HG03135 (cell line): ENCODE results near the gene B3GALNT2.

Experiments
- ATAC-seq: cut with Tn5 transposase; IDR thresholded peaks from one replicate; pipeline ENCODE4 v1.9.1; 2021; ENCODE audit warnings: mild to moderate bottlenecking, moderate library complexity; ENCODE audit not compliant: unreplicated experiment

B3GALNT2 gene

GRCh38 chr1:235455823-235456222 lies 48.4 kb downstream of the B3GALNT2 start:
- no peak for ATAC-seq

DNA sequence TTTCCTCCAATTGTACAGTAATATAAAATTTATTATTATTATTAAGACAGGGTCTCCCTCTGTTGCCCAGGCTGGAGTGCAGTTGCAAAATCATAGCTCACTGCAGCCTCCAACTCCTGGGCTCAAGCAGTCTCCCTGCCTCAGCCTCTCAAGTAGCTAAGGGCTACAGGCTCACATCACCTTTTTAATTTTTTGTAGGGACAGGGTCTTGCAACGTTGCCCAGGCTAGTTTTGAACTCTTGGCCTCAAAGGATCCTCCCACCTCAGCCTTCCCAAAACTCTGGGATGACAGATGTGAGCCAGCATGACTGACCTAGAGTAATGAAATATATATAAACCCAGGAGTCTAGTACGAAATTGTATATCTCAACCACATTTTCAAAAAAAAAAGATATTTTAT lies 49.2 kb downstream of the B3GALNT2 start:
- no peak for ATAC-seq

DNA sequence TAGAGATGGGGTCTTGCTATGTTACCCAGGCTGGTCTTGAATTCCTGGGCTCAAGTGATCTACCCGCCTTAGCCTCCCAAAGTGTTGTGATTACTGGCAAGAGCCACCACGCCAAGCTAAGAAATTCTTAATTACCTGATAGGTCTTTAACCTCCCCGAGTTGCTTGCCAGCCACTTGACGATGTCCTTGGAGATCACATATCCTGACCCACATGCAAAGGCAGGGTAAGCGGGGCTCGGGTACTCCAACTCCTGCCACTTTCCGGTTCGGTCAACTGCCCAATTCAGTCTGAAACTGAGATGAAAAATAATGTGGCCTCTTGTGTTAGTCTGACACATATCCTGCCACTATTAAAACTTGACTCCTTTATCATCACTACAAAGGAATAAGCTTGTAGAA lies 50.2 kb downstream of the B3GALNT2 start:
- ATAC-seq: no peak

DNA sequence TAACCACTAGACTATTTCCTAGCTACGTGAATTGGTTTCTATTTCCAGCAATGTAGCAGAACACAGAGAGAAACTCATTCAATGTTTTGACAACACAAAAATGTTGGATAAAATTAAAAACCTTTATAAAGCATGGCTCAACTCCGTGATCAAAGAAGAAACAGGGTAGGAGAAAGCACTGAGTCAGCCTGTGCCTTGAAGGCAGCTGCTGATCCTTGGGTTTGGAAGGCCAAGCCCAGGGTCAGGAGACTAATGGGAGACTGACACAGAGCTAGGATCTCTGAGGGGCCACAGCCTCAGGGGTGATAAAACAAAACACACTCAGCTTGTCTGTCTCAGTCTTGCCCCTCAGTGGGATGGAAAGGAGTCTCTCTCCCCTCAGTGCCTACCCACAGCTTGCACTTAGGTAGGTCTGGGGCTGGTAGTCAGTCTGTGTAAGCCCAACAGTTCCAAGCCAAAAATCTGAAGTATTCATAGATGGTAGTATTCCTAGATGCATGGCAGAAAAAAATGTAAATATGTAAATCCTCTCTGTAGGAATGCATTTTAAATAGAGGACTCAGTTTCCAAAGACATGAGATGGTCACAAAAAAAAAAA lies 53.3 kb downstream of the B3GALNT2 start:
- no peak for ATAC-seq

DNA sequence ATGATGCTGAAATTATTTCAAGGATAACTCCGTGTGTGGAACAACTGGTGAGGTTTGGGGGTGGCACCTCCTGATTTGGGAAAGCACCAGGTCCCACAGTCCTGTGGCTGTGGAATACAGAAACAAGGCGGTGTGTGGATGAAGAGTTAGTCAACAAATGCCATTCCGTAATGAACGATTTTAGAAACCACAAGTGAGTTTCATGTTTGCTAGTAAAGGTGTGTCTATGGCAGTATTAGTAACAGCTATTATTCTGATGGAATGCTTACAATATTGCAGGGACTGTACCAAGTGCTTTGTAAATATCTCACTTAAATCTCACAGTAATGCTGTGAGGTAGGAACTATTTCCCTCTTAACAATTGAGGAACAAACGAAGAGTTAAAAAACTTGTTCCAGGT lies 53.8 kb downstream of the B3GALNT2 start:
- ATAC-seq: no peak

DNA sequence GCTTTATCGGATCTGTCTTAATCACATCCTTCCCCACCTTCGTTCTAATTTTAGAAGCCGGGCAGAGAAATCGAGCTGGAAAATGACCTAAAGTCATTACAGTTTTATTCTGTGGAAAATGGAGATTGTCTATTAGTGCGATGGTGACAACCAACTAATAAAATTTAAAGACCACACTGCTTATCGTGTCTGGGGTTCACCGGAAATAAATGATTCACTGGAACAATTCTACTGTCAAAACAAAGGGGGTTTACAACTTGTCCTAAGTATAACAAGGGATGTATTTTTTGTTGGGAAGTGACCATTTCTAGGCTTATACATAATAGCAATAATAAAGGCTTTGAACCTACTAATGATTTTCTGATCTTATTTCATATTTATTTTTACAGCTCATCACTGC lies 55.6 kb downstream of the B3GALNT2 start:
- no peak for ATAC-seq

DNA sequence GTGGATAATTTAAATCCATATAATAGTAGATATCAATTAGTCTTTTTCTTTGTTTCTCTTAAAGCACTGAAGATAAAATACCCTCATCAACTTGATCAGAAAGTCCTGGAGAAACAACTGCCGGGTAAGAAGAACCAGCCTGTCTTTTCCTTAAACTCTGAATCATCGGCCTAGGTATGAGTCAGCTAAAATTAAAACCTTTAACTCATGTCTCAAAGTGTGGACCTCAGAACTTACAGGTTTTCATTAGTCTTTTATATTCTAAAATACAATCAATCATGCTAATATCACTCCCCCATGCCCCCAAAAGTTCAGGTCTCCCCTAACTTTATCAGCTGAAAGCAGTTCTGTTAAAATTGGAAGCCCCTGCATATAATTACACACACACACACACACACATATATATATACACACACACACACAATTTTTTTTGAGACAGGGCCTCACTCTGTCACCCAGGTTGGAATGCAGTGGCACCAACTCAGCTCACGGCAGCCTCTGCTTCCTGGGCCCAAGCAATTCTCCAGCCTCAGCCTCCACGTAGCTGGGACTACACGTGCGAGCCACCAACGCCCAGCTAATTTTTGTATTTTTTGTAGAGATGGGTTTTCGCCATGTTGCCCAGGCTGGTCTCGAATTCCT lies 61.3 kb downstream of the B3GALNT2 start:
- ATAC-seq: no peak

DNA sequence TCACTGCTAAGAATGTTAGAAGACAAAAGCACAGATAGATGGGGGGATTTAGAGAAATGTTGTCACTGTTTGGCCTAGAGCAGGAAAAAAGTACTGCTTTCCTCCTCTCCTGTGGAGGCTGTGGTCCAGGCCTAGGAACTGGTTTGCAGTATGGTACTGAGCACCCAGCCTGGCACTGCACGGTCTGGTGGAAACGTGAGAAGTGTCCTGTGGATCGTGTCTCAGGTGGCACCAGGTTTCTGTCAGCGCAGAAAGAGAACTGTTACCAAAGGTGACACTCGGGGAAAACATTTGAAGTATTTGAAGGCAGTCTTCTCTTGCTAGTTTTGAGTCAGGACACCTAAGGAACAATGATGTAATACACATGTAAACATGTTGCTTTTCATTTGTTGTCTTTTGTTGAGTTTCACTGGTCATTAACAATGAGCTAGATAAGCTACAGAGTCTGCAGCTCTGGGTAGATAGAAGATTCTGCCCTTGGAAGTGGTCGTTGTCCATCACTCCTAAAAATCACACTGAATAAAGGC lies 63.0 kb downstream of the B3GALNT2 start:
- ATAC-seq: no peak

GRCh38 chr1:235434001-235434400 lies 70.3 kb downstream of the B3GALNT2 start:
- ATAC-seq: no peak

GRCh38 chr1:235430991-235431390 lies 73.3 kb downstream of the B3GALNT2 start:
- no peak for ATAC-seq

GRCh38 chr1:235429143-235429542 lies 75.1 kb downstream of the B3GALNT2 start:
- ATAC-seq: no peak

DNA sequence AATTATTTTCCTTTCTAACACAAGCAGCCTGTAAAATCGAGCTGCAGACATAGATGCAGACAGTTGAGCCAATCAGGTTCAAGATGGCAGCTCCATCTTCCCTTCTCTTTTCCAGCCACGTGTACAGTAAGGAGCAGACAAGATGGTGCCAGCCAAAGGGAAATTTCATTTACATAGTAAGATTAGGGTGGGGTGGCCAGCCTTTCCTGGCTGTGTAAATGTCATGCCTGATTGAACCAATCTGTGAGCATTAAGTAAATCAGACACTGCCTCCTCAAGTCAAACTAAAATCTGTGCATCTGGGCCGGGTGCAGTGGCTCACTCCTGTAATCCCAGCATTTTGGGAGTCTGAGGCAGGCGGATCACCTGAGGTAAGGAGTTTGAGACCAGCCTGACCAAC lies 76.8 kb downstream of the B3GALNT2 start:
- ATAC-seq: no peak

DNA sequence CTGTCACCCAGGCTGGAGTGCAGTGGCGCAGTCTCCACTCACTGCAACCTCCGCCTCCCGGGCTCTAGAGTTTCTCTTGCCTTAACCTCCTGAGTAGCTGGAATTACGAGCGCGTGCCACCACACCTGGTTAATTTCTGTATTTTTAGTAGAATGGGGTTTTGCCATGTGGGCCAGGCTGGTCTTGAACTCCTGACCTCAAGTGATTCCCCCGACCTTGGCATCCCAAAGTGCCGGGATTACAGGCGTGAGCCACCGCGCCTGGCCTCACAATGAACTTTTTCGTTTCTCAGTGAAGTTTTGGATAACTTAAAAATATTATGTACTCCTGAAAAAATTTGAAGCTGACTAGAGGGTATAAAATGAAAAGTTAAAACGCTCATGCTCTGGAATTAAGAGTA lies 77.6 kb downstream of the B3GALNT2 start:
- no peak for ATAC-seq

DNA sequence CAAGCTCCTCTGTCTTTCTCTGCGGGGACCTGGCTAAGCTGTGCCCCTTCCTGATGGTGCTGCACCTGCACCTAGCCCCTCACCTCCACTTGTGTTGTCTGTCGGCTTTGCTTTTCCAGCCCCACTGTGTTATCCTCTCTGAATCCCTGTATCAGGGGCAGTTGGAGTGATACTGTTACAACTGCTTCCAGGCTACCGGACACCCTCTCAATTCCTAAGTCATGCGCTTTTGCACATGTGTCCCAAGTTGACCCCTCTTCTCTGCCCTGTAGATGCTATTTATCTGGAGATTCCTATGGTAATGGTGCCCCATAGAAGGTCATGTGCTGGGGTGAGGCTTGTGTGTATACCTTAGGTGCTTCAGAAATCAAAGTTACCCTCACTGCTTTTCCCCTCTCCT lies 78.1 kb downstream of the B3GALNT2 start:
- ATAC-seq: no peak

DNA sequence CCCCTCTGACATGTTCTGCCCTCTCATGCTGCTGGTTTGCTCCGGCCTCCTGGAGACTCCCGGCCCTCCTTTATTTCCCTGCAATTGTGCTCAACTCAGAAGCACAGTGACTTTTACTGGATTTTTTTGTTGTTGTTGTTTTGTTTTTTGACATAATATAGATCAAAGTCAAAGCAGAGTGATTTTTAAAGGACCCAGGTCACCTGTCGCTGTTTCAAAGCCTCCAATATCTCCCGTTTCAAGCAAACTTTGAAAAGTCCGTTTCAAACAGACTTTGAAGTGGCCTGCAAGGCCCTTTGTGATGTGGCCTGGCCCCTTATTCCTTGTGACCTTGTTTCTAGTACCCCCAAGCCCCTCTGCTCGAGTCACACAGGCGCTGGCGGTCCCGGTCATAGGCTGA lies 78.9 kb downstream of the B3GALNT2 start:
- no peak for ATAC-seq

GRCh38 chr1:235424092-235424491 lies 80.2 kb downstream of the B3GALNT2 start:
- no peak for ATAC-seq

- ATAC-seq: peak; percentile 70
These were observed 81.0 kb downstream of the B3GALNT2 start for GRCh38 chr1:235423214-235423652.

GRCh38 chr1:235421751-235422150 lies 82.5 kb downstream of the B3GALNT2 start:
- ATAC-seq: no peak

DNA sequence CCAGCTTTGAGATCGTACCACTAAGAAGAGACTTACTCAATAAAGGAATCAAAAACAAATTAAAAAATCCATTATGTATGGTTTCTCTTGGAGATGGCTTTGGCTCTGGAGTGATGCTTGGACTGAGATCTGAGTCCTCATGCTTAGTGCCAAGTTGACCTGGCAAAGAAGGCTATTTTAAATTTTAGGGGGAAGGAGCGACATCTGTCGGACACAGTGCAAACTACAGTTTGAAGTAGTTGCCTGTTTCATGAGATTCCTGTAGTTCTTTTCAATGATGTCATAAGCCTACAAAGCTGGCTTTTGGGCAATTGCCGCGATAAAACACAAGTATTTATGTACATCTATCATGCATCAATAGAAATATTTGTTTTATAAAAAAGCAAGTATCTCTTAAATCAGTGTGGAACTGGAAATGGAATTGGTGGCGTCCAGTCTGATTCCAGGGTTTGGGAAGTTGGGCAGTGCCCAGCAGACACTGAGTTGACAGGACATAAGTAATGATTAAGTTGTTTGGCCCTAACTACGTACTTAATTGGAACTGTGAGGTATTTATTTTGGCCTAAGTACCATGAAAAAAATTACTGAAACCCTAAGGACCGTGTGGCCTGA lies 87.1 kb downstream of the B3GALNT2 start:
- ATAC-seq: no peak

GRCh38 chr1:235416662-235417049 lies 87.6 kb downstream of the B3GALNT2 start:
- ATAC-seq: no peak

DNA sequence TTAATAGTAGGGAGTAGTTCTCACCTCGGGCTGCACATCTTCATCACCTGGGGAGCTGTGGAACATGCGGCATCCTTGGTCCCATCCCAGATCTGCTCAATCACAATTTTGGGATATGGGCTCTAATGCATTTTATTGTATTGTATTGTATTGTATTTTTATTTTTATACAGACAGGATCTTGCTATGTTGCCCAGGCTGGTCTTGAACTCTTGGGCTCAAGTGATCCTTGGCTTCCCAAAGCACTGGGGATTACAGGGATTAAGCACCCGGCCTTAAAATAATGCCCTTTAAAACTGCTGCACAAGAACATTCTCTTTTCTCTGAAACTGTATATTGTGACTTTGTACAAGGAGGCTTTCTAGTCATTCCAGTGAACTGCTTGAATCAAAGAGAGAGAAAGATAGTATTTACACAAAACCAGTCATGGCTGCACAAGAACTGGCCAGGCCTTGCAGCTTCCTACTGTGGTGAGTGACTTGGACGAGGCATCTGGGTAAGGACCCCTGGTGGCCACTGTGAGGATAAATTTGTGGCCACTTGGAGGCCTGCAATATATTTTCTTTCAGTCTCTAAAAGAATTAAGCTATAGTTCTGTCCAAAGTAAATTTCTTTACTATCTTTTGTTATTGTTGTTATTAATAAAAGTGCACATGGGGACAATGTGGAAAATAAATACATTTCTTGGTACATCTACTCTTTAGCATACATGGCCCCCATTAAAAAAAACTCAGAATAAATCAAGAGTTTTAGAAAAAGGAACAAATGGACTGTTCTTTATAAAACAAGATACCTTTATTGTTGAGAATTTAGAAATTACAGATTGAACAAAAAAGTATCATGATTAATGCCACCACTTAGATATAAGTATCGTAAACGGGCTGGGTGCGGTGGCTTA lies 89.0 kb downstream of the B3GALNT2 start:
- ATAC-seq: peak; percentile 68
